Brain pericyte (primary cell): ENCODE data around the gene TGFB2.

Experiments
- DNase-seq: peaks from one replicate; pipeline ENCODE4 v3.0.0-alpha.2; 2012; ENCODE audit warnings: low read depth, low spot score

TGFB2 gene

DNA sequence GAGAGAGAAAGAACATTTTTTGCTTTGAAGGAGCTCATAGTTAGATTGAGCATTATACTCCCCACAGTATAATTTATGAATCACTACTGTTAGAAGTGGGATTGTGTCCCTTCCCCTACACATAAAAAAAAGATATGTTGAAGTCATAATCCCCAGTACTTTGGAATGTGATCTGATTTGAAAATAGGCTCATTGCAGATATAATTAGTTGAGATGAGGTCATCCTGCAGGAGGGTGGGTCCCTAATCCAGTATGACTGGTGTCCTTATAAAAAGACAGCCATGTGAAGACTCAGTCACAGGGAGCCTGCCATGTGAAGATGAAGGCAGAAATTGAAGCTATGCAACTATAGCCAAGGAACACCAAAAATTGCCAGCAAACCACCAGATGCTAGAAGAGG, 76.4 kb downstream of the TGFB2 start:
- DNase-seq = no peak

DNA sequence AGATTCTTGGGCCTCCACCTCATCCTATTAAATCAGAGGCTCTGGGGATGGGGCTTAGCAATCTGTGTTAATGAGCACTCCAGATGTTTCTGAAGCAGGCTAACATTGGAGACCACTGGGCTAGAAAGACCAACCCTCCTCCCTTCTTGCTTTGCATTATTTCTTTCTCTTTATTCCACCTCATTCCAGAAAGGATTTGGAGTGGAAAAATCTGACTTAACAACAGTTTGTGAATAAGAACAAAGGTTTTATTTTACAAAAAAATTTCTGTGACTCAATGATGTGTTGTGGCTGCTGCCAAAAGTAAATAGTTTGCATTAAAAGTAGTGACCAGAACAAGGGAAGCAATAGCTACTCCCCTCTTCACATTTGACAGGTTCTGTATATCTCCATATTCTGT, 79.4 kb downstream of the TGFB2 start:
- no peak for DNase-seq

DNA sequence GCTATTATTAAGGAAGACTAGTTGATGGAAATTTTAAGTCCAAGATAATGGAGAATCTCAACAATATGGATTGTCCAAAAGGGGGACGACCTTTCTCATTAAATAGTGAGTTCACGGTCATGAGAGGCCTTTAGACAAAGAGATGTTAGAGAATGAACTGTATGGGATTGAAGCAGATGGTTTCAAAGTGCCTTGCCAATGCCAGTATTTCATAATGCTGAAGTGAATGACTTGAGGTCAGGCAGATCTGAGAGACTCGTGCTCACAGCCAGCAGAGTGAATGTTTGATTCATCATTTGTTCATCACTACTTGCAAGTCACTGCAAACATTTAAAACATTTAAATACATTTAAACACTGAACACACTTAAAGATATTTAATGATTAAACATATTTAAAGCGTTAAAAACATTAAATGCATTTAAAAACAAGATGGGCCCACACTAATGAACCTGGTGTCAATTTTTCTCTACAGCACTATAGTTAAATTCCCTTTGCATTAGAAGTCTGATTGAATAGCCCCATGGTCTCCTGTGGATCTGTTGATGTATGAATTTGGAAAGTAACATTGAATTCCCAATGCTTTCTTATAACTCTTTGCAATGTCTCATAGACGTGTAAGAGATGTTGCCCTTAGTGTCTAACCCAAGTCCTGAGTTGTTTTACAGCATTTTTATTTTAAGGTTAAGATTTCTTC, 80.7 kb downstream of the TGFB2 start:
- DNase-seq = no peak

DNA sequence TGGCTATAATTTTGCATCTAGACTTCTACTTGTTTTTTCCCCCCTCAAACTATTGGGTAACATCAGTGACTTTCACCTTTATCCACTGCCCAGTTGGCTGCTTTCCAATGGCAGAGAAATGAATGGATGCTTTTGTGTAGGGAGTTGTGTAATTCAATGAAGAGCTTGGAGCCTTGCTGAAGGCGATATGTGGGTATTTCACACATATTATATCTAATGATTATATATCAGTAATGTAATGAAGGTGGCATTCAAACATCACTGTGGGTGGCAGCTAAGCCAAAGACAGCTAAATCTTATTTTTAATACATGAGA, 81.2 kb downstream of the TGFB2 start:
- DNase-seq = no peak

DNA sequence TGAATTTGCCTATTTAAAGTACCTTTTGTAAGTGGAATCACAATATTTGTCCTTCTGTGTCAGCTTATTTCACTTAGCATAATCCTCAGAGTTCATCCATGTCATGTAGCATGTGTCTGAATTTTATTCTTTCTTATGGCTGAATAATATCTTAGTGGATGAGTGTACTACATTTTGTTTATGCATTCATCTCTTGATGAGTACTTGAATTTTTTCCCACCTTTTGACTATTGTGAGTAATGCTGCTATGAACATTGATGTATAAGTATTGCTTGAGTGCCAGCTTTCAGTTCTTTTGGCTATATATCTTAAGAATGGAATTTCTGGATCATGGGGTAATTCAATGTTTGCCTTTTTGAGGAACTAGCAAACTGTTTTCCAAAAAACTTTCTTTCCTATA, 84.2 kb downstream of the TGFB2 start:
- no peak for DNase-seq

GRCh38 chr1:218430346-218430745, 85.2 kb downstream of the TGFB2 start:
- no peak for DNase-seq

- DNase-seq = no peak
Measured at GRCh38 chr1:218430822-218431221, 85.7 kb downstream of the TGFB2 start.

GRCh38 chr1:218431476-218431875, 86.3 kb downstream of the TGFB2 start:
- no peak for DNase-seq

- no peak for DNase-seq
Measured at GRCh38 chr1:218433744-218434143, 88.6 kb downstream of the TGFB2 start.

DNA sequence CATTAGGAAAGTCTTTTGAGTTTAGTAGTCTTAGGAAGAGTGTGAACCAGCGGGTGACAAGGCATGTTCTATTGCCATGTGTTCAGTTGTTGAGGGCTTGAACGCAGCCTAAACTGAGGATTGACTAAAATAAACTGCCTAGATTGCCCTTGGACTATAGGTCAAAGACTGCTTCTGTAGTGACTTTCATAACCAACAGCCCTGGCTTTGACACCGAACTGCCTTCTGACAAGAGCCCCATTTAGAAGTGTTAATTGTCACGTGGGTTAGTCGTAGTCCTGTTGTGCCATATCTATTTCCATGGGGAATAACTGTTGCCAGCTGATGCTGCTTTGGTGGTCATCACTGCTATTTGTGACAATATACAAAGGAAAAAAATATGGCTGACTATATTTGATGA, 90.4 kb downstream of the TGFB2 start:
- DNase-seq = no peak

DNA sequence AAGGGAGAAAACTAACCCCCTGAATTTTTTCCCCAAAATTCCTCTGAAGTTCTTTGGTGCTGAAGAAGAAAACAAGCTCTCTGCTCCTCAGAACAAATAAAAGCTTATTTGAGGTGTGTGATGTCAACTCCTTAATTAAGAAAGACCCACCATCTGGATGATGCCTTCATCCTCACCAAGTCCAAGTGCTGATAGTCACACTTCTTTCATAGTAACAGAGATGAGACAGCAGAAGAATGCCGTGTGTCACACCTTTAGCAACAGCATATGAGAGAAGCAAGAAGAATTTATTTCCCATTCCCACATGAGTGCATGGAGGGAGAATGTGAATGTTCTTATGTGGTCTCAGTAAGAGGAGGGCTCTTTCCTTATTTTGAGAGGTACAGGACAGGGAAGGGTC, 91.2 kb downstream of the TGFB2 start:
- no peak for DNase-seq

DNA sequence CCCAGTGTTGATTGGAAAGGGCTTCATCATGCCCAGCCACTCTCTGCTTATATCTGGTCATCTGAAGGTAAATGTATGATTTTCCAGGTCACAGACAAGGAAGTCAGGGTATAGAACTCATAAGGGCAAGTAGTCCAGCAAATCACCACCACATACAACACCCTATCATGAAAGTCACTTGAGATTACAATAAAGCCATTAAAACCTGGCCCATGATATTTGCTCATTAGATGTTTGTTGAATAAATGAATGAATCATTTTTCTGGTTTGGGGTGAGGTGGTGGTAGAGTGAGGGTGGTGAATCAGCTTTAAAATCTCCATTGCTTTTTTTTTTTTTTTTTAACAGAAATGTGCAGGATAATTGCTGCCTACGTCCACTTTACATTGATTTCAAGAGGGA, 91.9 kb downstream of the TGFB2 start:
- DNase-seq = no peak

DNA sequence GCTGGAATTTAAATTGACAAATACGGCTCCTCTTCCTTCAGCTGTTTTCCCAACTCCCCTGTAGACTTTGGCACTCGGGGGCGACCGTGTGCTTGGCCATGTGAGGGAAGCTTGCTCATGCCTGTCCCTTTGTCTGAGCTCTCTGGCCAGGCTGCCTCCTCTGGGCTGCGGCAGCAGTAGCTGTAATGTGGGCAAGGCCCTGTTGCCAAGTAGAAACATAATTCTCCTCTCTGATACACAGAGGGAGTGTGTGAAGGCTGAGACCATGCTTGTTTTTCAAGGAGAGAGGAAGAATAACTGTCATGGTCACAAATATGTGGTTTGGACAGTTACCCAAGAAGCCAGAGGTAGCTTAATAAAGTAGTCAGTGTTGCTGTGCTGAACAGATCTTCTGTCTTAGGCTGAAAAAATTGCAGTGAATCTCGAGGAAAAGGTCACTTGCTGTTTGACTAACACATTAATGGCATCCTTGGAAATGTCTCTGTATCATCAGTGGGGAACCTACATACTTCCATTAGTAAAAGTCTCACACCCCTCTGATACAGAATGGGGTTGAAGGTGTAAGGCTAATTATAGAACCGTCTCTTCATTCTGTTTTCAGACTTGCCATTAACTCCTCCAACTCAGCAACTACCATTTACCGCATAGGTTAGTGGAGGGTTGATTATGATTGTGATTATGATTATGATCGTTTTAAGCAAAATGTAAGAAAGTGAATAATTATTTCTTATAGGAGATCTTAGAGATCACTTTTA, 94.6 kb downstream of the TGFB2 start:
- DNase-seq = no peak

DNA sequence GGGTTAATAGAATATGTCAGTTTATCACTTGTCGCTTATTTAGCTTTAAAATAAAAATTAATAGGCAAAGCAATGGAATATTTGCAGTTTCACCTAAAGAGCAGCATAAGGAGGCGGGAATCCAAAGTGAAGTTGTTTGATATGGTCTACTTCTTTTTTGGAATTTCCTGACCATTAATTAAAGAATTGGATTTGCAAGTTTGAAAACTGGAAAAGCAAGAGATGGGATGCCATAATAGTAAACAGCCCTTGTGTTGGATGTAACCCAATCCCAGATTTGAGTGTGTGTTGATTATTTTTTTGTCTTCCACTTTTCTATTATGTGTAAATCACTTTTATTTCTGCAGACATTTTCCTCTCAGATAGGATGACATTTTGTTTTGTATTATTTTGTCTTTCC, 98.1 kb downstream of the TGFB2 start:
- no peak for DNase-seq

DNA sequence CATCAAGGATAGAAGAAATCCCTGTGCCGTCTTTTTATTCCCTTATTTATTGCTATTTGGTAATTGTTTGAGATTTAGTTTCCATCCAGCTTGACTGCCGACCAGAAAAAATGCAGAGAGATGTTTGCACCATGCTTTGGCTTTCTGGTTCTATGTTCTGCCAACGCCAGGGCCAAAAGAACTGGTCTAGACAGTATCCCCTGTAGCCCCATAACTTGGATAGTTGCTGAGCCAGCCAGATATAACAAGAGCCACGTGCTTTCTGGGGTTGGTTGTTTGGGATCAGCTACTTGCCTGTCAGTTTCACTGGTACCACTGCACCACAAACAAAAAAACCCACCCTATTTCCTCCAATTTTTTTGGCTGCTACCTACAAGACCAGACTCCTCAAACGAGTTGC, 99.0 kb downstream of the TGFB2 start:
- DNase-seq = no peak

- DNase-seq = no peak
Measured at GRCh38 chr1:218444588-218444987, 99.5 kb downstream of the TGFB2 start.

GRCh38 chr1:218447010-218447689, 102.0 kb downstream of the TGFB2 start:
- no peak for DNase-seq

DNA sequence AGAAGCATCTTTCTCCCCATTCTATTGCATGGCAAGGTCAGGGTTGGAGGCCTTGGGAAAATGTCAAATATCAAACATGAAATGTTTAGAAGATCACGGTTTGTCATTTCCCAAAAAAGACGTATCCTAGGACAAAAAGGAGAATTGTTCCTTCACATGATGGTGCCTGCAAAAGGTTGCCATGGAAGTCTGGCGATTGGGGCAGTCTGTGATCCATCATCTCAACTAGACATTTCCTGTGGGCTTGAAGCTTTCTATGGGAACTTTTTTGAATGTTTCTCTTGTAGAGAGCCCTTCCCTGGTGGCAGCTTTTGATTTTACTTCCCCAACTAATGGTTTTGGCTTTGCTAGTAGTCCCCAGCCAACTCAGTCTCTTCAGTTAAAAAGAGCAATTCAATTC, 106.3 kb downstream of the TGFB2 start:
- no peak for DNase-seq

GRCh38 chr1:218454700-218455282, 109.7 kb downstream of the TGFB2 start:
- no peak for DNase-seq

DNA sequence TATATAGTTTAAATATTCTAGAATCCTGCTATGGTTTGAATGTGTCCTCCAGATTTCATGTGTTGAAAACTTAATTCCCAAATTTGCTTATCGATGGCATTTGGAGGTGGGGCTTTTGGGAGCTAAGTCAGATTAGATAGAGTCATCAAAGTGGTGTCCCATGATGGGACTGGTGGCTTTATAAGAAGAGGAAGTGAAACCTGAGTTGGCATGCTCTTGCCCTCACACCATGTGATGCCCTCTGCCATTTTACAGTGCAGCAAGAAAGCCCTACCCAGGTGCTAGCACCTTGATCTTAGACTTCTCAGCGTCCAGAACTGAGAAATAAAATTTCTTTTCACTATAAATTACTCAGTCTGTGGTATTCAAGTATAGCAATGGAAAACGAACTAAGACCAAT, 111.3 kb downstream of the TGFB2 start:
- no peak for DNase-seq

GRCh38 chr1:218459450-218459849, 114.3 kb downstream of the TGFB2 start:
- DNase-seq = no peak

GRCh38 chr1:218459878-218460711, 115.0 kb downstream of the TGFB2 start:
- DNase-seq = peak; percentile 63
